Kidney epithelial cell (primary cell): ENCODE results near the gene CFAP97. TPM values are rescaled to one million over a fixed set of nuclear protein-coding genes. Genes with fewer than 3 reads are reported as not detected.

Experiments
- DNase-seq: peaks from one replicate; pipeline ENCODE4 v3.0.0-alpha.2; 2010; ENCODE audit warnings: low read depth
- H3K27me3 ChIP-seq: 2 replicates; pipeline ENCODE4 v1.6.0; 2011; ENCODE audit warnings: low read length; ENCODE audit not compliant: control insufficient read depth, insufficient read depth
- H3K36me3 ChIP-seq: 2 replicates; pipeline ENCODE4 v1.5.1; 2011; ENCODE audit warnings: low read length; ENCODE audit not compliant: control insufficient read depth, insufficient read depth
- H3K4me3 ChIP-seq: 2 replicates; pipeline ENCODE4 v1.5.1; 2011; ENCODE audit warnings: low read depth, mild to moderate bottlenecking, control low read depth, low read length
- CTCF ChIP-seq: IDR thresholded peaks from 2 replicates; pipeline ENCODE4 v1.5.1; 2011; ENCODE audit warnings: mild to moderate bottlenecking, moderate library complexity, low read length, control low read depth, inconsistent platforms; ENCODE audit not compliant: insufficient read depth, poor library complexity, severe bottlenecking
- total RNA-seq: library from RNA; depleted of rRNA; stranded (reverse); fragments of >200 nt; gene quantifications from 2 replicates; pipeline ENCODE4 v1.2.3, GENCODE V29; 2015

The CFAP97 gene
- total RNA-seq, 1 donor from 2014 or later: 31.2 TPM

GRCh38 chr4:185109736-185110135 is 94.1 kb downstream of the CFAP97 start:
- Histone ChIP-seq H3K4me3 (no peak overlapping the region), H3K36me3 (no peaks in the 10 kb centered on the region), H3K27me3 (no peaks in the 10 kb centered on the region)
- no peak for TF ChIP-seq CTCF
- no peak for DNase-seq

Other genes with a start within 250 kb of the CFAP97 start
- gene HELT, start 185.5 kb downstream of the CFAP97 start, total RNA-seq: not detected in 2 replicates
- 30.2 and 31.2 TPM in 2 replicates for gene SLC25A4, start 60.7 kb downstream of the CFAP97 start, total RNA-seq
- gene SNX25, start 5.6 kb upstream of the CFAP97 start, total RNA-seq: 15.5 and 15.7 TPM in 2 replicates
- 0.07 and 0.13 TPM in 2 replicates for gene LRP2BP, start 191.9 kb upstream of the CFAP97 start, total RNA-seq
- gene ANKRD37, start 192.8 kb upstream of the CFAP97 start, total RNA-seq: 1.7 and 7.3 TPM in 2 replicates
- gene UFSP2, start 222.0 kb upstream of the CFAP97 start, total RNA-seq: 30.3 and 37.9 TPM in 2 replicates